Mucosa of descending colon (tissue), 3 donors: ENCODE data around the gene OLFM1. TPM values are rescaled to one million over a fixed set of nuclear protein-coding genes. Genes with fewer than 3 reads are reported as not detected.

Experiments
- ATAC-seq: fragments of 200-7000 bp; cut with Tn5 transposase; one replicate; pipeline ENCODE4 v1.9.1; 2020; ENCODE audit warnings: mild to moderate bottlenecking, moderate library complexity
- DNase-seq, 3 donors: peaks; one replicate each; pipeline ENCODE4 v3.0.0-alpha.2; 2020
- H3K36me3 ChIP-seq: fragments of 200-600 bp; one replicate; pipeline ENCODE4 v1.8.0; 2021; ENCODE audit warnings: low read depth, mild to moderate bottlenecking
- H3K4me1 ChIP-seq: fragments of 200-600 bp; one replicate; pipeline ENCODE4 v1.8.0; 2021; ENCODE audit warnings: low read depth, mild to moderate bottlenecking
- H3K4me3 ChIP-seq: fragments of 200-600 bp; one replicate; pipeline ENCODE4 v1.8.0; 2021; ENCODE audit warnings: mild to moderate bottlenecking
- H3K9me3 ChIP-seq: fragments of 200-600 bp; one replicate; pipeline ENCODE4 v1.8.0; 2021; ENCODE audit warnings: mild to moderate bottlenecking
- intact Hi-C, 2 donors: fragments of 100-400 bp; cut with DNase I in 1 of 2; cut with micrococcal nuclease in 1 of 2; formaldehyde crosslinking; loops; one replicate each; pipeline versions ENCODE4 v1.11.0 to v1.11.1; 2022; cut with DNase I, micrococcal nuclease
- total RNA-seq, 3 donors: library from RNA; stranded (reverse); fragmentation: NEBNext Ultra II Directional in 2 of 3; extraction: Animal tissue kit (Norgen Biotek cat#: 25700) in 2 of 3; gene quantifications; one replicate each; pipeline versions ENCODE4 v1.2.1 to v1.2.4, GENCODE V29; 2021 to 2023
- TF ChIP-seq, protein P1 (sequence below): fragments of 200-600 bp; IDR thresholded peaks from one replicate; pipeline ENCODE4 v1.8.0; 2022; ENCODE audit warnings: antibody characterized with exemption, mild to moderate bottlenecking
- donor health status: DM: no; HTN: no; CAD: no; lungs with moderate emphysema.
- donor health status: DM: no; HTN: no; CAD: no.
- donor health status: DM: no; HTN: yes; CAD: no.

Gene OLFM1
- total RNA-seq, 3 donors from 2014 or later = 4.6 to 17.7 (median 13.9) TPM

- intact Hi-C loops = no loop called here
- TF ChIP-seq, protein P1, sequence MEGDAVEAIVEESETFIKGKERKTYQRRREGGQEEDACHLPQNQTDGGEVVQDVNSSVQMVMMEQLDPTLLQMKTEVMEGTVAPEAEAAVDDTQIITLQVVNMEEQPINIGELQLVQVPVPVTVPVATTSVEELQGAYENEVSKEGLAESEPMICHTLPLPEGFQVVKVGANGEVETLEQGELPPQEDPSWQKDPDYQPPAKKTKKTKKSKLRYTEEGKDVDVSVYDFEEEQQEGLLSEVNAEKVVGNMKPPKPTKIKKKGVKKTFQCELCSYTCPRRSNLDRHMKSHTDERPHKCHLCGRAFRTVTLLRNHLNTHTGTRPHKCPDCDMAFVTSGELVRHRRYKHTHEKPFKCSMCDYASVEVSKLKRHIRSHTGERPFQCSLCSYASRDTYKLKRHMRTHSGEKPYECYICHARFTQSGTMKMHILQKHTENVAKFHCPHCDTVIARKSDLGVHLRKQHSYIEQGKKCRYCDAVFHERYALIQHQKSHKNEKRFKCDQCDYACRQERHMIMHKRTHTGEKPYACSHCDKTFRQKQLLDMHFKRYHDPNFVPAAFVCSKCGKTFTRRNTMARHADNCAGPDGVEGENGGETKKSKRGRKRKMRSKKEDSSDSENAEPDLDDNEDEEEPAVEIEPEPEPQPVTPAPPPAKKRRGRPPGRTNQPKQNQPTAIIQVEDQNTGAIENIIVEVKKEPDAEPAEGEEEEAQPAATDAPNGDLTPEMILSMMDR = no peak
- no peaks in the 10 kb centered on the region for H3K36me3 ChIP-seq
- H3K4me3 ChIP-seq = no peak overlapping the region
- ATAC-seq = no peak
- H3K4me1 ChIP-seq = no peaks in the 10 kb centered on the region
- H3K9me3 ChIP-seq = no peaks in the 10 kb centered on the region
- no peak for DNase-seq
Measured at GRCh38 chr9:135123773-135124134, 36.3 kb downstream of the OLFM1 start.

DNA sequence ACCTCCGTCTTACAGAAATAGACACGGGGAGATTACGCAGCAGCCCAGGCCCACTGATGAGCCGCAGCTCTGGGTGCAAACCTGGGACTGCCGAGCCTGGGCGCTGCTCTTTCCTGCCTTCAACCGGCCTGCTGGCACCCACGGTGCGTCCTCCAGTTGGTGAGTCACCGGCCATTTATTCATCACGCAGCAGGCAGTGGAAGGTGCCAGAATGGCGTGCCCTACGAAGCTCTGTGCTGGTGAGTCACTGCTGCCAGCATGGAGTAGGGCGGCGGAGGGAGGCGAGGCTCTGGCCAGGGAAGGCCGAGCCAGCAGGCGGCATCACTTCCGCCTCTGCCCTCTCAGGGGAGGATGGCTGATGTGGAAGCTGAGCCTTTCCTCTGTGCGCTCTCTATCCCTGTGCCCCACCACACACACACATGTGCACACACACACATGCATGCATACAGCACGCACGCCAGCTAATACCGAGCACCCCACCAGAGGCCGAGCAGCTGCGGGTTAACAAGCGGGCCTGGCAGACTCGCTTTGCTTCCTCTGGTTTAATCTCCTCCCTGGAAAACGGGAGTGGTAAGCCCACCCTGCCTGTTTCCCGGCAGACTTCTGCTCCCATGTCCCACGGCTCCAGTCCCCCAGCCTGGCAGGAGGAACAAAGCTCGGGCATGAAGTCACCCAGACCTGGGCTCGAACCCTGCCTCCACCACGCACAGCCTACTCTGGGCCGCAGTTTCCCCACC, 39.2 kb downstream of the OLFM1 start:
- no peak for DNase-seq
- ATAC-seq = peak; percentile 59
- no peaks in the 10 kb centered on the region for H3K36me3 ChIP-seq
- TF ChIP-seq, protein P1 = no peak
- no peak overlapping the region for H3K4me3 ChIP-seq
- H3K4me1 ChIP-seq = no peaks in the 10 kb centered on the region
- intact Hi-C loops = no loop called here
- H3K9me3 ChIP-seq = peaks cover 5% of the 10 kb centered on the region

DNA sequence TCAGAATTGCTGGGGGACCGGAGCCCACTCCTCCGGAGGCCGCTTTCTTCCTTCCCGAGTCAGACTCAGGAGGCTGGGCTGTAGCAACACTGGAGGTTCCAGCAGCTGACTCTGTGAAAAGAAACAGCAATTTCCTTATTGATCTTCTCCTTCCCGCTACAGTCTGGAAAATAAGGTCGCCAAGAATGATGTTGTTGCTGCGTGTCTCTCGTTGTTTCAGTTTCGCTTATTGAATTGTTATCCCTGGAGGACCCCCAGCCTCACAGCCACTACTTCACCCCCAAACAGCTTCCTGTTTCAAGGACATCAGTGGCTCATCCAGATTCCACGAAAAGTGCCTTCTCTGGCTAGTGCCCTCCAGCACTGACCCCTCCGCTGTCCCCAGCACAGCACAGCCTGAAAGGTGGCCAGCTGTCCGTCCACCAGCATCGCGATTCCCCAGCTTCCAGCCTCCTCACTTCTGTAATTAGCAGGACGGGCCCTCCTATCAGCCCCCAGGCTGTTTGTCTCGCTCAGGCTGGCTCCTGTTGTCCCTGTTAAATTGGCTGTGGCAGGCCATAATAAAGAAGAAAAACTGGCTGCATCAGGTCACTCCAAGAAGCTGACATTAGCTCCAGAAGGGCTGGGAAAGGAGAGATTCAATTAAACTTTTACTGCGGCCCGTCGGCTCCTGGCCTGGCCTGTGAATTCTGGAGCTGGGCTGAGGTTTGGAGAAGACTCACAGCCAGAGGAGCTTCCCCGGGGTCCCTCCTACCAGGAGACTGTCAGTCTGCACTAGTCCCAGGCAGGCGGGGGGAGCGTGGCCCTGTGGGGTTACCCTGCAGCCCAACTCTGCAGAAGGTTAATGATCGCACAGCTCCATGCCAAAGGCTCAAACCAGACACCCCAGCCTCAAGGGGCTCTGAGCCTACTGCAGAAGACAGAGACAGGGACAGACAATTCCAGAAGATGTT, 40.5 kb downstream of the OLFM1 start:
- TF ChIP-seq, protein P1 = no peak
- DNase-seq (no peak), ATAC-seq (no peak)
- H3K4me1 ChIP-seq = no peaks in the 10 kb centered on the region
- intact Hi-C loops = no loop called here
- no peaks in the 10 kb centered on the region for H3K36me3 ChIP-seq
- no peak overlapping the region for H3K4me3 ChIP-seq
- peaks cover 5% of the 10 kb centered on the region for H3K9me3 ChIP-seq

- no peak for DNase-seq
- intact Hi-C loops = no loop called here
- ATAC-seq = no peak
- Histone ChIP-seq H3K4me3 (no peak overlapping the region), H3K36me3 (no peaks in the 10 kb centered on the region), H3K9me3 (peaks cover 5% of the 10 kb centered on the region), H3K4me1 (no peaks in the 10 kb centered on the region)
- TF ChIP-seq, protein P1 = no peak
Measured at GRCh38 chr9:135129137-135129695, 41.7 kb downstream of the OLFM1 start.

GRCh38 chr9:135130207-135130976, 42.9 kb downstream of the OLFM1 start:
- no peaks in the 10 kb centered on the region for H3K36me3 ChIP-seq
- peaks cover 5% of the 10 kb centered on the region for H3K9me3 ChIP-seq
- H3K4me1 ChIP-seq = no peaks in the 10 kb centered on the region
- ATAC-seq (peak; percentile 81), DNase-seq (peak in 2 of 3 donors; percentile 38 to 43)
- intact Hi-C loops = no loop called here
- no peak overlapping the region for H3K4me3 ChIP-seq
- TF ChIP-seq, protein P1 = no peak
